Measurements from ENCODE around the gene GFRAL.

Gene GFRAL

DNA sequence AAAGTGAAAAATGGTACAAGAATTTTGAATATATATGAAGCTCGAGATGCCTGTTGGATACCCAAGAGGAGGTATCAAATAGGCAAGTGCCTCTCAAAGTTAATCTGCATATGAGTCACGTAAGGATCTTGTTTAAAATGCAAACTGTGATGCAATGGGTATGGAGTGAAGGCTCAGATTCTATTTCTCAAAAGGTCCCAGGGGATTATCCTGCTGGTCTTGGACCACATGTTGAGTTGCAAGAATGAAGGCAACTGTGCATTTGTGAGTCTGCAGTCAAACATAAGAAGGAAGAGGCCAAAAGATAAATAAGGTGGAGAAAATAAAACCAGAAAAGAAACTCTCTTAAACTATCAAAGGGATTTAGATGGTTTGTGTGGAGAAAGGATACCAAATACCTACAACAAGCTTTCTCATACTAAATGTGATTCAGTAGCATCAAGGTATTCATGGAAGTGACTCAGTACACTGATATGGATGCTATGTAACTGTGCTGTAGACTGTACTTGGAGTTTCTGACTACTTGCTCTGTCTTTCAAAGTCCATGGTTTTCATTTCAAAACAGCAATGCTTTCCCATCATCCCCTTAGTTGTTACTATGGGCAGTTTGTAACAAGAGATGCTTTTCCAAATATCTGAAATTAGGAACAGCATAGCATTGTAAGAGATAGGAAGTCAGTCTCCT, 106.3 kb downstream of the GFRAL start:
- DNase-seq: no peak

DNA sequence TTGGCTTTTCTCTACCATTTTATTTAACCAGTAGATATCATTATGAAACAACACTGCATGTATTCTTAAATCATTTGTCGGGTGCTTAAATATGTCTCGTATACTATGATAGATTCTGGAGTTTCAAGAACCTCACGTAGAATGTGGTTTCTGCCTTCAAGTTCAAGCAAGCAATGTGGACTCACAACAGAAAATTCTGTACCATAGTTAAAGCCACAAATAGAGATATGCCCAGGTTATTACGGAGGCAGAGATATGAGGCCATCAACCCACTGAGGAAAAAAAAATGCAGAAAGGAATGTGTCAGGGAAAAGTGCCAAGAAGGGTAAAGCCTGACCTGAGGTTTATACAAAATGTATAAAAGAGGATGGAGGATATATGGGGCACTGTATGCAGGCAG, 109.9 kb downstream of the GFRAL start:
- DNase-seq: no peak

DNA sequence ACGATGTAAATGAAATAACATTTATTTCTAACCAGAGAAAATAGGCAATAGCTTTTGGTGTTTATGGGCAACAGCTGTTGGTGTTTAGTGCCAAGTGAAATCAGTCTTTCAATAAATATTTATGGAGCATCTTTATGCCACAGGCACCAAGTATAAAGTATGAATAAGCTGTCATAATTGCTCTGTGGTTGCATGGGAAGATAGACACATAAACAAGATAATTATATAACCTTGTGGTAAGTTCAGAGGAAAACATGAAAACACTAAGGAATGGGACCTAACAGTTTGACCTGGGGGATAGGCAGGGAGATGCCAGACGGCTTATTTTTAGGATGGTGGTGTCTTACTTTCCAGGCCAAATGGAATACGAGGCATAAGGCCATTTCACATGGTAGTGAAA, 110.9 kb downstream of the GFRAL start:
- no peak for DNase-seq

DNA sequence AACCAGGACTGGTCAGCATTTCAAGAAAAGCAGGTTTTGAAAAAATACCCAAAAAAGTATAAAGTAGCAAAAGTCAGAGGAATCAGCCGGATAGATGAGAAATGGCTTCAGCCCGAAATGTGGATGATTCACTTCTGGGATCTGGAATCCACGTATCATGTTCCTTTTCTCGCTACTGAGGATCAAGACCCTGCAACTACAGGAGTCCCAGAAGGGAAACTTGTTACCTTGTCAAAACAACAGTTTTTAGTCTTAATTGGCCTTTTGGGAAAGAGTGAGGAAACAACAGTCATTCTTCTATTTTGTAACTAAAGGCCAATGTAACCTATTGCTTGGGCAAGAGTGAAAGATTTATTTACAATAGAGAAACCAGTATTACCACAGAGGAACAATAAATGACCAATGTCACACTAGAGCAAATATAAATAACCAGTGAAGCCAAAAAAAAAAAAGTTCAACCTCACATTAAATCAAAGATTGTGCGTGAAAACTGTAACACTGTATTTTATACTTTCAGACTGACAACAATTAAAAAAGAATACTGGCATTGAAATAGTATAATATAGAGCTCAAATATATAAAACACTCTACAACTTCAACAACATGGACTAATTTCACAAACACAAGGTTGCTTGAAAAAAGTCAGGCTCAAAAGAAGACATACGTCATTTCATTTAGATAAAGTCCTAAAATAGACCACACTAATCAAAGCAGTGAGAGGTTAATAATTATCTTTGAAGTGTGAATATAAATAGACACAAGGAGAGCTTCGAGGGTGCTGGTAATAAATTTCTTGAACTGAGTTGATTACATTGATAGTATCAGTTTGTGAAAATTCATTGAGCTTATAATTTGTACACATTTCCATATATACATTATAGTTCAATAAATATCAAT, 116.2 kb downstream of the GFRAL start:
- DNase-seq: no peak

DNA sequence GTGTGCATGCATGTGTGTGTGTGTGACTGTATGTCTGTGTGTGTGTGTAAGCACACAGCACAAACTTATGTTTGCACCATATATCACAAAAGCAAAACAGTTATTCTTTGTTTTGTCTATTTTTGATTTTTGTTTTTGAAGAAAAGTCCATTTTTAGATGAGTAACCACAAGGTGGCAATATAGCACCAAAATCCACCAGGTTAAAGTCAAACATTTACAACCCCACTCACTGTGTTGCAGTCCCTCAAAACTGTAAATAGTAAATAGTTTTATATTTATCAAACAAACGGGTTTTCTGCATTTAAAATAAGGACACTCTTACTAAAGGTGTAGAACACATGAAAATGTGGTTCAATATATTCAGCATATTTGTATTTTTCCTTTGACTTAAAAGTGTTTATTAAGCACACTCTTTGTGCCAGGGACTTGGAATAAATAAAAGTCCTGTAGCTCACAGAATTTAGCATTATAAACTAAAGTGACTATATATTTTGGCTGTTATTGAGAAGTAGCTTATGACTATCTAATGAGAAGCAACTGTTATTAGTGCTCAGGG, 118.5 kb downstream of the GFRAL start:
- DNase-seq: no peak

DNA sequence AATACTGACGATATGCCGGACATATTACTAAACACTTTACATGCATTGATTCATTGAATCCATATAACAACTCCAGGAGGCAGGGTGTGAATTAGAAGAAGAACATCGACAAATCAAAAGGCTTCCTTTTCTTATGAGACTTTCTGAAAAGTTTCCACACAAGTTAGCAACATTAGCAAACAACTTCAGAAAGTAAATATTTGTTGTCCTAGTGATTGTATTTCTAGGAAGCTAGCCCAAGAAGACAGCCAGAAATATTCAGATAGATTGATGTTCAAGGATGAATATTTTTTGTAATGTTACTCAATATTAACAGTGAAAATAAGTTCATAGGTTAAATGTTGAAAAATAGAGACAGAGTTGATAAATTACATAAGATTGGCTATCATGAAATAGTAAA, 120.6 kb downstream of the GFRAL start:
- DNase-seq: no peak

DNA sequence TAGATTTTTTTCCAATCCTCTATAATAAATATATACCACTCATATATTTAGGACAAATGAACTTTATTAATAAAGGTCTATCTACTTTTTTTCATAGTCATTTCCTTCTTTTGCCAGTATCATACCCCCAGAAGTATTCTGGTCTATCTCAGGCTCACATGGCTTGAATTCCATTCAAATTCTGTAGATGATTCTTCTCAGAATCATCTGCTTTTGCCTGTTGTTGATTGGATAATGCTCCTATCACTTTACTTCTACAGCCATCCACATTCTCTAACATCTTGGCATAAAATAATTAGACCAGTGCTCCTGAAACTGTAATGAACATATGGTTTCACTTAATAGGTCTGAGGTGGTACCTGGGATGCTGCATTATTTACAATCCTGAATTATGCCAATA, 121.2 kb downstream of the GFRAL start:
- no peak for DNase-seq

DNA sequence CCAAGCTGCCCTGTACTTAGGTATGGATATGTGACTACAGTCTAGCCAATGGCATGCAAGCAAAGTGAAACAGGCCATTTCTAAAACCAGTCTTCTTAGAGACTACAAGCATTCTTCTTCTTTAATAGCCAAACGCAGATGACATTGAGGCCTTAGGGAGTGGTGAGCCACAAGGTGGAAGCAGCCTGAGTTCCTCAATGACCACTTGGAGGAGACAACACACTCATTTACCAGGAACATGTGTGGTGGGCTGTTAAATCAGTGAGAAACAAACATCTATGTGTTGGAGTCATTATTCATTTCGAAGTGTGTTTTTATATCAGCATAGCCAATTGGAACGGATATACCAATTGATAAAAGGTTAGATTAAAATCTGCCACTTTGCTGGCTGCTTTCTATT, 122.0 kb downstream of the GFRAL start:
- DNase-seq: no peak

DNA sequence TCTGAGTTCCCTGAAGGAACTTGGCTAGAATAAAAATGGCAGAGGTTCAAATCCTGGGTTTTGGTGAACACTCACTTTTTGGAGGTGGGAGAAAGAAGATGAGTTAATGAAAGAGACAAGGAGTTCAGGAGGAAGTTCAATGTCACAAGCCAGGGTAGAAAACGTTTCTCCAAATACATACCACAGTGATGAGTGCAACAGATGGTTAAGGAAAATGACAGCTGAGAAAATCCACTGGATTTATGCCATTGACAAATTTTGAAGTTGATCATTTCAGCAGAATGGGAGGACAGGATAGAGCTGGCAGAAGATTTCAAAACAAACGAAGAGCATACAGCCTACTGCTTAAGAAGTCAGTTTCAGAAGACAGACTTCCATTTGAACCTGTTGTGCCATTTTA, 122.7 kb downstream of the GFRAL start:
- no peak for DNase-seq

Measured in activated CD4-positive, alpha-beta T cell treated with anti-CD3 and anti-CD28 coated beads, Interleukin-2, amount 50 U/mL, for 4 hours (primary cell).